NCI-H1694 (cell line): ENCODE data around the gene LEPROT.
"Not testable (repeated sequence)": the region's sequence is repeated elsewhere in the genome, so short reads cannot be mapped to it uniquely, and the experiment has no call there.

ENCODE experiments used
- DNase-seq: peaks from one replicate; lab custom pipeline; 2025; lab: John Stamatoyannopoulos, UW

Gene LEPROT, protein sequence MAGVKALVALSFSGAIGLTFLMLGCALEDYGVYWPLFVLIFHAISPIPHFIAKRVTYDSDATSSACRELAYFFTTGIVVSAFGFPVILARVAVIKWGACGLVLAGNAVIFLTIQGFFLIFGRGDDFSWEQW

DNA sequence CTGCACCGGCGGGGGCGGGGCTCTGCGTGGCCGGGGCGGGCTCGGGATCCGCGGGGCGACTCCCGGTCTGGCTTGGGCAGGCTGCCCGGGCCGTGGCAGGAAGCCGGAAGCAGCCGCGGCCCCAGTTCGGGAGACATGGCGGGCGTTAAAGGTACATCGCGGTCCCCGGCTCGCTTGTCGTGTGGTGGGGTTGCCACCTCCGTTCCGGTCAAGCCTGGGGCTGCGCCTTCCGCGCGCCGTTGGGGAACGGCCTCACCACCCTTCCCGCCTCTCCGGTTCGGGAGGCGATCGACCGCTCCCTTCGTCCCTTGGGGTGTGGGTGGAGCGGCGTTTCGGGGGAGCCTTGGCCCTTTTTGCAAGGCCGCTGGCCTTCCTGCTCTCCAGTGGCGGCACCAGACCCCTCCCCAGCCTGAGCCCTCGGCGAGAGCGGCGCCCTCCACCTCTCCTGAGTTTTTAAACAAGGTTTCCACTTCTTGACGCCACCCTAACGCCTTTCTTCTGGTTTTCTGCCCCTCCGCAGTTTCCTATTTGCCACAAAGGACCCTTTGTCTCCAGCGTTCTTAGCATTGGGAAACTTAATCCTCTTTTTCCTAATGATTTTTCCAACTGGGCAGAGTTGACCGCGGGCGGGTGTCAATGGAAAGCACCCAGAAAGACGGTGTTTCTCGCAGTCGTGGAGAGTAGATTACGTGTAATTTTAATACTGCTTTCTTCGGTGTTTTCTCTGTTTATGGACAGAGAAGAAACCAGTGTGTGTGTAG, at the start of gene LEPROT, which contains the start of gene LEPR:
Gene LEPROT (plus strand): TSS at position 79 of the 761 bp plus-strand sequence. CDS start 57 bp downstream, at position 136.
Gene LEPR (plus strand): TSS at position 79 of the 761 bp plus-strand sequence. CDS start 144,898 bp downstream, outside the sequence.
- peak; percentile 76 for DNase-seq

DNA sequence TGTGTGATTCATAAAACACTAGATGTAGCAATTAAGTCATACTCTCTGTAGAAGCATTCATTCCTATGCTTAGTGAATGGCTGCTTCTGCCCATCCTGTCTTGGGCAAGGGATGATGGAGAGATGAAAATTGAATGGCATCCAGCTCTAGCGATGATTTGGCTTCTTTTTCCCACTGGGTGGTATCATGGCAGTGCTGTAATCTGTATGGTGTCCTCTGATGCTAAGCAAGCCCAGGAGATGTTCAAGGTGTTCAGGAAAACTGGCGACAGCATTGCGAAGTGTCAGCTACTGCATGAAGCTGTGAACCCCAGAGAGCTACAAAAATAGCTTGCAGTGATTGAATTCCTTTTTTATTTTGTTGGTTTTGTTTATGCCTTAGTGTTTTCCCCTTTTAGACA, 48.9 kb upstream of the LEPROT start:
- no peak for DNase-seq

DNA sequence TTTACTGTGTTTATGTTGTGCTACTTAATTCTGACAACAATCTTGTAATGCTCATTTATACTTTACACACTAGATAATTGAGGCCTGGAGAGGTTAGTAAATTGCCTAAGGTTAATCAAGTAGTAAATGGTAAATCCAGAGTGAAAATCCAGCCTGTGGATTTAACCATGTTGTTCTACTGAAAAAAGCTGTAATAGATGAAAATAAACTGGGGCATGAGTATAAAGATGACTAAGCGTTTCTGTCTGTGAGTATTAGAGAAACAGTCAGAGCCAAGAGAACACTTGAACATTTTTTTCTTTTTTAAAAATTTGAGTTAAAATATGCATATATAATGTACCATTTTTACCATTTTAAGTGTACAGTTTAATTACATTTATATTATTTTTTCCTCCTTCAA, 47.9 kb upstream of the LEPROT start:
- DNase-seq, result no peak

DNA sequence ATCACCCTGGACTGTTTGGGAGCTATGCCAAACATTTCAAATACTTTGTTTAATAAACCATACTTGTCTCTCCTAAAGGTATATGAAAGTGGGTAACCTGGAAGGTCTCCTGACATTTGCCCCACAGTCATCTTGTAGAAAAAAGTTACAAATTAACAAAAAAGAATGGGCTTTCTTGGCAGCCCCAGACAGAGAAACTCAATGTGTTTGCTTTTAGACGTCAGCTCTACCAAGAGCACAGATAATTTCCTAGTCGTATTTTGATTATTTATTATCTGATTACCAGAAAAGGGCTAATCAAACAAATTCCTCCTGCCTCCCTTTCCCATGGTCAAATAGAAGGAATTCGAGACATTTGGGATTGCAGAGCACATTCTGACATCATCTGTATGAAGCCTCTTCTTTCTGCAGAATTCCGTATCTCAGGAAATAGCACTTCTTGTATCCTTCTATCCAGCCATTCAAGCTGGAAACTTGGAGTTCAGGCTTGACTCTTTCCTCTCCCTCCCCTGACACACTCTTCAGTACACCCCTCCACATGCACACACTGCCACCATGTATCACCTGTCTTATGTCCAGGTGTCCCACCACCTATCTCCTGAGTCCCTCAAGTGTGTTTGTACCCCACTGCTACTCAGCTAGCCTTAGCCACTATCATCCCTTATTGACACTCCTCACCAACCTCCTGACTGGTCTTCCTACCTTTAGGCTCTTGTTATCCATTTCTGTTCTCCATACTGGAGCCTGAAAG, 42.8 kb upstream of the LEPROT start:
- DNase-seq, result no peak

DNA sequence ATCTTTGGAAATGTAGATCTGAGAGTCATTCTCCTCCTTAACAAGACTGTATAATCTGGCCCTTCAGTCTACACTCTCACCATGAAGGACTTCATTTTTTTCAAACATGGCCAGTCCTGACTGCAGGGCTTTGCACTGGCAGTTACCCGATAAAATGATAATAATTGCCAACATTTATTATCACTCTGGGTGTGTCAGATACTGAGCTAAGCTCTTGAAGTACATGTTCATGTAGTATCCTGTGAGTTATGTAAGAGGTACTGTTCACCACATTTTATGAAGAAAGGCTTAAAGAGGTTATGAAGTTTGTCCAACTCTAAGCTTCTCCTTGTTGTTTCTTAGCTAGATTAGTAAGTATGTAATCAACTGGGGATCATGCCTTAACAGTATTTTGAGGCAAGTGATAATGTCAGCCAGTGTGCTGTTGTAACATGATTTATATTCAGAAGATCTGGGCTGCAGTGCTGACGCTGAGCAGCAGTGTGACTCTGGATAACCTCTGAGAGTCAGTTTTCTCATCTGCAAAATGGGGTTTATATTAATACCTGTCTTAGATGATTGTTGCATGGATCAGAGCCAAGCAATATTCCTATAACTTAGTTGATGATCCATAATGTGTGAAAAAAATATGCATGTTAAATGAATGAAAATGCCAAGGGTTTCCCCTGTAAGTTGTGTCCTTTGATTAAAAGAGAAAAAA, 42.1 kb upstream of the LEPROT start:
- no peak for DNase-seq

DNA sequence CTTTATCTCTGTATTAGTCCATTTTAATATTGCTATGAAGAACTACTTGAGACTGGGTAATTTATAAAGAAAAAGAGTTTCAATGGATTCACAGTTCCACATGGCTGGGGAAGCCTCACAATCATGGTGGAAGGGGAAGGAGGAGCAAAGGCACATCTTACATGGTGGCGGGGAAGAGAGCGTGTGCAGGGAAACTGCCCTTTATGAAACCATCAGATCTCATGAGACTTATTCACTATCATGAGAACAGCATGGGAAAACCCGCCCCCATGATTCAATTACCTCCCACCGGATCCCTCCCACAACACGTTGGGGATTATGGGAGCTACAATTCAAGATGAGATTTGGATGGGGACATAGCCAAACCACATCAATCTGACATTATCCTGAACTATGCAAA, 36.0 kb upstream of the LEPROT start:
- DNase-seq, result not testable (repeated sequence)

DNA sequence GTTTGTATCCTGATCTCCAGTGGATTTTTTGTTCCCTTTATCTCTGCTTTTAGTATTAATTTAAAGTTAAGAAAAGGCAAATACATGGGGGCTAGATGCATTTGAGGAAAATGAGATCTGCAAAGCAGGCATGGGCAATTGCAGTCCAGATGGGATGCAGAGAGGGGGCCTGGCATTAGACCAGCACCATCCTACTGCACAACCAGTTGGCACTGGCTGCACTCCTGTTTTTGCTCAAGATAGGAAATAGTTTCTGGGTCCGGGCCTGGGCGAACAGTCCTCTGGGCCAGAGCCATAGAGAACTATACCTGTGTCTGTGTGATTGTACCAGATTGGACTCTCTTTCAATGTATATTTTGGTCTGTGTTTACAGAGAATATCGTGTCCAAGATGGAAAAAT, 34.0 kb upstream of the LEPROT start:
- peak; percentile 60 for DNase-seq

DNA sequence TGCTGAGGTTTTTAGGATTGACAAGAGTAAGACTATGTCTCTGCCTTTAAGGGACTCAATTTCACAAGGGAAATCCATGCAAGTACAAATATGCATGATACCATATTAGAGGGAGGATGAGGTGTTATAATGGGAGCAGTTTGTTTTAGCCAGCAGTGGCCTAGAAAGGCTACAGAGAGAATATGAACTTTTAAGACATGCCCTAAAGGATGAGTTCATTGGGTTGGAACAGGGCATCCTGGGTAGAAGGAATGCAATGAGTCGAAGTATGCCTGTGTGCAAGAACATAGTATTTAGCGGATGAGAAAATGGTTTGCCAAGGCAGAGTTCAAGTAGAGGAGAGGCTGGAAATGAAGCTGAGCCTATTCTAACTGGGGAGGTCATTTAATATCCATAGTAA, 32.6 kb upstream of the LEPROT start:
- no peak for DNase-seq

DNA sequence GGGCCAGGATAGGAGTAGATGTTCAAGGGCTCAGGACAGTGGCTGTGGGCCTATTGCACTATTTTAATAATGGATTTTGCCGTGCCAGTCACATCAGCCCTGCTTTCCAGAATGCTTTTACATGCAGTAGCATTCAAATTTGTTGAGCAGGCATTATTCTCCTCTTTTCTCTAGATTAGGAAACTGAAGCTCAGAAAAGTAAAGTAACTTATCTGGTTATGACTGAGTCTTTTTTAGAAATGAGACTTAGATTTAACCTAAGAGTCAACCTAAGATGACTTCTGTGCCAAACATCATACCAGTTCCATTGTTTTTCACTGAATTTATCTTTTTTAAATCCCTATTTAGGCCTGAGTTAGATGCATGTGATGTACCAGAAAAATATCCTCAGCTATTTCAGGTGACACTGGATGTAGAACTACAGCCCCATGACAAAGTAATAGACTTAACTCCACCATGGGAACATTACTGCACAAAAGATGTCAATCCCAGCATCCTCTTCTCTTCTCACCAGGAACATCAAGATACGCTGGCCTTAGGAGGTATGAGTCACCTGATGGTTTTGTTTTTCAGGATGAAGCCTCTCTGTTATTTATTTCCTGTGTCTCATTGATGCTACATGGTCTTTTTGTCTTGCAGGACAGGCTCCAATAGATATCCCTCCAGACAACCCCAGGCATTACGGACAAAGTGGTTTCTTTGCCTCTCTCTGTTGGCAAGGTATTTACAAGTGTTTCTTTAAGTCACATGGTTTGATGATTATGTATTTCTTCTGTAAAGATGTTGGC, 31.4 kb upstream of the LEPROT start:
- DNase-seq, result no peak

DNA sequence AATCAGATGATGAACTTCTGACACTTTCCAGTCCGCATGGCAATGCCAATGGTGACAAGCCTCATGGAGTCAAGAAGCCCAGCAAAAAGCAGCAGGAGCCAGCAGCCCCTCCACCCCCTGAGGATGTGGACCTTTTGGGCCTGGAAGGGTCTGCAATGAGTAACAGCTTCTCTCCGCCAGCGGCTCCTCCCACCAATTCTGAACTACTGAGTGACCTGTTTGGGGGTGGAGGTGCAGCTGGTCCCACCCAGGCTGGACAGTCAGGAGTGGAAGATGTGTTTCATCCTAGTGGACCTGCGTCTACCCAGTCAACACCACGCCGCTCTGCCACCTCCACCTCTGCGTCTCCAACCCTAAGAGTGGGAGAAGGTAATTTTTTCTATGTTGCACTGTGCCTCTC, 28.0 kb upstream of the LEPROT start:
- no peak for DNase-seq

DNA sequence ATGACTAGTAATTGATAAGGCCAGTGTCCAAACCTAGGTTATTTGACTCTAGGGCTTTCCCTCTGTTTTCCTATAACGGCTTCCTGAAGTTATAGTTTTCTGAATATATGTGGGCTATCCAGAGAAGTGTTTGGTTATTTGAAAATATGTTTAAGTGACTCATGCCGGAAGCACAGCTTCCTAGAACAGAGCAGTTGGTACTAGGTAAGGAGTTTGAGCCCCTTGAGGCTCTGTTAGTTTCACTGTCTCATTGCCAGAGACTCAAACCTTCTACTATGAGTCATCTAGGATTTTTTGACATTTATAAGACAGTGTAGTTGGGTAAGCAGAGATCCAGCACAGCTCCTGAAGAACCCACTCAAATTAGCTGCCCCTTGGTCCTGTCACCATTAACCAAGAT, 27.1 kb upstream of the LEPROT start:
- no peak for DNase-seq

DNA sequence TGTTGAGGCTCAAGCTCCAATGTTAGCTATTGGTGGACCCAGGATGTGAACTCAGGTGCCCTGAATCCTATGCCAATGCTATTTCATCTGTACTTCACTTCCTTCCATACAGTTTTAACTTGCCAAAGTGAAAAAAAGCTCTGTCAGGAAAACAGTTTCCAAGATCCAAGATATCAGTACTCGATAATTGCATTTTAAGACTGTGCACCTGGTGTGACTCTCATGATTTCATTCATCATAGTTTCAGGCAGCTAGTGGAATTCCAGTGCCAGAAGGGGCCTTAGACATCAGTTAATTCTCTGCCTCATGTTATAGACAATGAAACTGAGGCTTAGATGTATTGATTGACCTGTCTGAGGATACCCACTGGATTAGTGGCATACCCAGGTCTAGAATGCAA, 26.5 kb upstream of the LEPROT start:
- no peak for DNase-seq

DNA sequence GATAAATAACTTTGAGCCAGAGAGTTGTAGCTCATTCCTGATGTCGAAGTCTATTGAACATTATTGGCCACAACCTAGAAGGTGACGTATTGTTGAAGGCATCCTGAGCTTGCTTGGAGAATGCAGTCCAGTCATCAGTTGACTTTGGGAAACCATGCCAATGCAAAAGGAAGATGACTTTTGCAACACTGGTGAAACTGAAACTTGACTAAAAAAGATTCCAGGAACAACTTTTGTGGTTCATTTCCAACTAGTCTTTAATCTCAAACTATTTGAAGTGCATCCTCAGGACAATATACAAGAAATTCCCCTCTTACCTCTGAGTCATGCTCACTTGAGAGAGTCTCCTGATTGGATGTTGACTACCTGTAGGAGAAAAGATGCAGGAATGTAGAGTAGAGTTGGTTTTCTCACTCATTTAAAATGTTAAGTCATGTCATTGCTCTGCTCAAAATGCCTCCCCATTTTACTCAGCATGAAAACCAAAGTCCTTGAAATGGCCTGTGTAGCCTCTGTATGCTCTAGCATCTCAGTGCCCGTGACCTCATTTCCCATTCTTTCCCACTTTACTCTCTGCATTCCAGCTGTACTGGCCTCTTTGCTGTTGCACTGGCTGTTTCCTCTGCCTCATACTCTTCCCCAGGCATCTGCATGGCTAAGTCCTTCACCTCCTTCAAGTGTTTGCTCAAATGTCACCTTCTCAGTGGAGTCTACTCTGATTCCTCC, 24.4 kb upstream of the LEPROT start:
- no peak for DNase-seq

DNA sequence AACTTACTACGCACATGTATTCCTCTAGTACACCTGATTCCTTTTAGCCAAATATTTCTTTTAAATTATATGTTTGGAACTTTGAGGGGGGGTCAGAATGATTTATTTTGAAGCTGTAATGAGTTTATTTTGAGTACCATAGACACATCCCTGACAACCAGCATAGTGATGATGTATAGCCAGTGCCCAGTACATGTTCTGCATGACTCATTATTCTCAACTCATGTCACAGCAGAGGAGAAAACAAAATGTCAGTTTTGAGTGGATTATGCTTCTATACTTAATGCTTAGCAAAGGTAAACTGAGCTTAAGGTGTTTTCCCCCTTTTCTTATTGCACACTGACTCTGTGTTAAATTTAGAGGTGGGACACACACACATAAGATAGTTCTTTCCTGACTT, 22.4 kb upstream of the LEPROT start:
- DNase-seq, result no peak

DNA sequence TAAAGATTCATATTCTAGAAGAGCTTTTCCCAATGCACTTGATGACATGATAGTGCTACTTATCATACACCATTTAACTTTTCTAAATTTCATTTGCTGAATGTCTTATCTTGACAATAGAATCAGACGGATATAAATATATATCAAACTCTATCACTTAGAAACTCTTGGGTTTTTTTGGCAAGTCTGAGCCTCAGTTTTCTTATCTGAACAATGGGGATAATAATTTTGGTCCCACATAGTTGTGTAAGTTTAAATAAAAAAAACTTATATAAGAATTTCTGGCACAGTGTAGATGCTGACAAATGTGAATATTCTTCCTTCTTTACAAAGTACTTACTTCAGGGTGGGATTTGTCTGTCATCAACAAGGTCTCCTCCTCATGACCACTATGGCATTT, 21.5 kb upstream of the LEPROT start:
- no peak for DNase-seq

DNA sequence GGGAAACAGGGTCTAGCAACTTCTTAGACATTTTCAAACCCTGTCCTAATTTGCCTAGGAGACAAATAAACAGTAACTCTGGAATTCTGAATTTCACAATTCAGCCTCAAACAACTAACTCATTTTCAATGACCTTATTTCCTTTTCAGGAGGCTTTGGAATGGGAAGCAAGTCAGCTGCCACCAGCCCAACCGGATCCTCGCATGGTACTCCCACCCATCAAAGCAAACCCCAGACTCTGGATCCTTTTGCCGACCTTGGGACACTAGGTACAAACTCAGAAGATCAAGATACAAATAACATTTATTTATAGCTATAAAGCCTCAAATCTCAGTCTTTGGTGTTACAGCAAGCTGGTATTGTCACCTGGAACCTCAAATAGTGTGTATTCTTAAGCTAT, 18.9 kb upstream of the LEPROT start:
- no peak for DNase-seq

DNA sequence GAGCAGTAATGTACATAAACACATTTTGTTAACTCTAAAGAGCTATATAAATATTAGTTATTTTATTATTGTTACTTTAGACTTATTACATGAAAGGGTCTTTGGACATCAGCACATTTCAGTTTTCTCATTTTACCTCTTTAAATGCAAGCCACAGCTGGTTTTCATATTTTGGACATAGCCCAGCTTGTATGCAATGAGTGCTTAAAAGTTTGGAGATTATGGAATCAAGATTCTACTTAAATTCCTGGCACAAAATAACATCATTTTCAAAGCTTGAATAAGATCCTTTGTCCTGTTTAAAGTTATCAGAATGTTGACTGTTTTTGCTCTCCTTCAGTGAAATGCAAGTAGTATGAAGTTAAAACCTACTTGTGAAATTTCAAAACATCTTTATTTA, 15.5 kb upstream of the LEPROT start:
- no peak for DNase-seq

DNA sequence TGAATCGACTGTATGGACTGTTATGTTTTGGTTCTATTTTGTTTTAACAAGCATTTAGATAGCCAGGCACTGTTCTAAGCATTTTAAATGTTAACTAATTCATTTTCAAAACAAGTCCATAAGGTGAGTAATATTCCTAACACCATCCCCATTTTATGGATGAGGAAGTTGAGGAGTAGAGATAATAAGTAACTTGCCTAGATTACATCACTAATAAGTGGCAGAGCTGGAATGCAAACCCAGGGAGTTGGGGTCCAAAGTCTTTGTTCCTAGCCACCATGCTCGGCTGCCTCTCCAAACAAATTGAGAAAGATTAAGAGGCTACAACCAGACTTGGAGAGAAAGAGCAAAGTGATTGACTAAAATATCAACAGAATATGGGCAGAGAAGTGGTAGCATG, 12.6 kb upstream of the LEPROT start:
- no peak for DNase-seq

DNA sequence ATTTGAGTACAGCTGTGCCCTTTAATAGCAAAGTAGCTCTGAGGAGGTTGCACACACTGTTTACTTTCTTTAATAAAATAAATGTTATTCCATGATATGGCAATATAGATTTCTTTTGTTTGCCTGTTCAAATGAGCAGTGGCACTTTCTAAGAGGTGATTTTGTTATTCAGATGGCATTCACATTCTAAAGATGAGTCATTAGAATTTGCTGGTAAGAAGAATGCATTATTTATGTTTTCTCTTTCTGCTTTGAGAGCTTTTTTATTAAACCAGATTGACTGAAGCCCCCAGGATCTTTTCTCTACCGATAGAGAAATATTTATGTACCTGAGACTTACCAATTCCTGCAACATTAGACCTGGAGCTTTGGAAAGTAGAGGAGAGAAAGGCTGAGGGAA, 11.2 kb upstream of the LEPROT start:
- DNase-seq, result no peak

DNA sequence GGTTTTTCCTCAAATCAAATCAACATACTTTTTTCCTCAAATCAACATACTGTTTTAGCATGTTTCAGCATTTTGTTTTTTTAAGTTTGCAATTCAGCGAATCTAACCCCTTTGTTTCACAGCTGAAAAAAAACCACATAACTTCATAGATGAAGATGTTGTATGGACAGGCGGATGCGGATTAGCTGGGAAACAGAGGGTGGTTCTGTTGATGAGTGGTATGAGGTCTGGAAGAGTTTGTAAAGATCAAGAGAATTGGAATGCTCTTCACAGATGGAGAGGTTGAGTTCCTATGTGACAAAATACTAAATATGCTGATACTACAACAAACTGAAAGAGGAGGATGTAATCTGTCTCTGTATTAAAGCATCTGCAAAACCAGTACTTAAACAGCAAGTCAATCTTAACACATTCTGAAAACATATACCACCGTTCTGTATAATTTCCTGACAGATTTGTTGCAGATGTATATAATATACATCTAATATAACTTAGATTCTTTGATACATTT, 10.6 kb upstream of the LEPROT start:
- DNase-seq, result no peak
